WTC11 (cell line): Measurements from ENCODE around the gene BCAR3. TPM values are rescaled to one million over a fixed set of nuclear protein-coding genes. Genes with fewer than 3 reads are reported as not detected.

Source experiments
- ATF1 ChIP-seq: sonication (generic); formaldehyde crosslinking; IDR thresholded peaks from 2 replicates; pipeline ENCODE4 v1.8.1; 2023; ENCODE audit warnings: mild to moderate bottlenecking, moderate library complexity, missing genetic modification reagents
- ELF4 ChIP-seq: sonication (generic); formaldehyde crosslinking; IDR thresholded peaks from 2 replicates; pipeline ENCODE4 v1.8.1; 2022; ENCODE audit warnings: low read depth, mild to moderate bottlenecking, moderate library complexity, missing genetic modification reagents
- EMX1 ChIP-seq: fragments of 250-450 bp; sonication (Bioruptor Pico); IDR thresholded peaks from 2 replicates; pipeline ENCODE4 v1.8.0; 2021; ENCODE audit warnings: mild to moderate bottlenecking
- FOXJ3 ChIP-seq: sonication (generic); formaldehyde crosslinking; IDR thresholded peaks from 2 replicates; pipeline ENCODE4 v1.9.0; 2021; ENCODE audit warnings: missing genetic modification reagents, mild to moderate bottlenecking, borderline replicate concordance
- JUN ChIP-seq: sonication (generic); formaldehyde crosslinking; IDR thresholded peaks from 2 replicates; pipeline ENCODE4 v1.8.0; 2023; ENCODE audit warnings: mild to moderate bottlenecking, missing genetic modification reagents
- MXD4 ChIP-seq: fragments of 250-450 bp; sonication (Bioruptor Pico); IDR thresholded peaks from 2 replicates; pipeline ENCODE4 v1.8.0; 2021; ENCODE audit warnings: mild to moderate bottlenecking, moderate library complexity, borderline replicate concordance
- NFE2L1 ChIP-seq: sonication (generic); formaldehyde crosslinking; IDR thresholded peaks from 2 replicates; pipeline ENCODE4 v1.8.1; 2023; ENCODE audit warnings: missing genetic modification reagents
- NR1H2 ChIP-seq: sonication (generic); formaldehyde crosslinking; IDR thresholded peaks from 2 replicates; pipeline ENCODE4 v1.9.0; 2021; ENCODE audit warnings: mild to moderate bottlenecking, moderate library complexity, missing genetic modification reagents
- RELA ChIP-seq: sonication (generic); formaldehyde crosslinking; IDR thresholded peaks from 2 replicates; pipeline ENCODE4 v1.8.1; 2022; ENCODE audit warnings: missing genetic modification reagents, mild to moderate bottlenecking, borderline replicate concordance
- RORB ChIP-seq: fragments of 250-450 bp; sonication (Bioruptor Pico); IDR thresholded peaks from 2 replicates; pipeline ENCODE4 v1.9.0; 2021; ENCODE audit warnings: mild to moderate bottlenecking
- TEAD4 ChIP-seq: sonication (generic); formaldehyde crosslinking; IDR thresholded peaks from 2 replicates; pipeline ENCODE4 v1.8.0; 2022; ENCODE audit warnings: mild to moderate bottlenecking, missing genetic modification reagents
- ZBTB21 ChIP-seq: sonication (generic); formaldehyde crosslinking; IDR thresholded peaks from 2 replicates; pipeline ENCODE4 v1.8.1; 2023; ENCODE audit warnings: mild to moderate bottlenecking, missing genetic modification reagents, borderline replicate concordance
- ZNF121 ChIP-seq: sonication (generic); formaldehyde crosslinking; IDR thresholded peaks from 2 replicates; pipeline ENCODE4 v1.8.0; 2023; ENCODE audit warnings: missing genetic modification reagents
- total RNA-seq: library from RNA; stranded (reverse); gene quantifications from 3 replicates; pipeline ENCODE4 v1.2.3, GENCODE V29; 2021
- TF ChIP-seq, protein P1 (sequence below): sonication (generic); formaldehyde crosslinking; IDR thresholded peaks from 2 replicates; pipeline ENCODE4 v1.8.1; 2022; ENCODE audit warnings: mild to moderate bottlenecking, moderate library complexity, missing genetic modification reagents
- TF ChIP-seq, protein P2 (sequence below): fragments of 250-450 bp; sonication (Bioruptor Pico); IDR thresholded peaks from 2 replicates; pipeline ENCODE4 v2.1.2; 2022; ENCODE audit warnings: mild to moderate bottlenecking, moderate library complexity
- TF ChIP-seq, protein P3 (sequence below): sonication (generic); formaldehyde crosslinking; IDR thresholded peaks from 2 replicates; pipeline ENCODE4 v1.8.0; 2022; ENCODE audit warnings: mild to moderate bottlenecking, missing genetic modification reagents
- TF ChIP-seq, protein P4 (sequence below): sonication (generic); formaldehyde crosslinking; IDR thresholded peaks from 2 replicates; pipeline ENCODE4 v1.8.0; 2023; ENCODE audit warnings: missing genetic modification reagents, mild to moderate bottlenecking, borderline replicate concordance
- TF ChIP-seq, protein P5 (sequence below): fragments of 250-450 bp; sonication (Bioruptor Pico); IDR thresholded peaks from 2 replicates; pipeline ENCODE4 v1.9.0; 2021; ENCODE audit warnings: mild to moderate bottlenecking

Gene BCAR3
- total RNA-seq, 1 experiment from 2014 or later, result 14.8 TPM

DNA sequence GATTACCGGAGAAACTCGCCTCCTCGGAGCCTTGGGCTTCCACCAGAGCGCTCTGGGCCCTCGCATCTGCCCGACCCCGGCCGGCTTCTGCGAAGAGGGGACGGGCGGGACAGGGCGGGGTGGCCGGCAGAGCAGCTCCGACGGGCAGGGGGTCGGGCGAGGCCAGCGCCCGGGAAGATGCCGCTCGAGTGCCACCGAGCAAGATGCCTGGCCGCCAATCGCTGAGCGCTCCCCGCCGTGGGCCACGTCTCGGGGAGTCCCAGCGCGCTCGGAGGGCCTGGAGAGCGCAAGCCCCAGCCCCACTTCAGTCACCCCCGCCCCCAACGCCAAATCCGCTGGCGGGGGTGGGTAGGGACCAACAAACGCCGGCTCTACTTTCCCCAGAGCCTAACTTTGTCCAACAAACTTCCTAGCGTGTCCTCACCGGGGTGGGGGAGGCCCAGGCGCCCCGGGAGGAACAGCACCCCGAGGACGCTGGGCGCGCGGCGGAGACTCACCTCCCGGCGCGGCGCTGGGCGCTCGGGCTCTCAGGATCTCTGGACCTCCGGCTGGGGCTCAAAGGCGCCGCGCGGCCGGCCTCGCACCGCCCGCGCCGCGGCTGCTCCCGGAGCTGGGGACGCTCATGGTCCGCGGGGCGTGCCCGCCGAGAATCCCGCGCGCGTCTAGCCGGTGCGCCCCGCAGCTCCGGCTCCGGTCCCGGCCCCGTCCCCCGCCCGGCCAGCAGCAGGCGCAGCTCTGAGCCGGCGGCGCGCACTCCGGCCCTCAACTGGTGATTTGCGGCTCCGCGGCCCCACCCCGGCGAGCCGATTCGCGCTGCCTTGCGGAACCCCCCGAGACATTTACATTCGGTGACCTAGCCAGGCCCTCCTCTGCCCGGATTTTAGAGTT, at the start of gene BCAR3 (continued):
- TF ChIP-seq, protein P1, sequence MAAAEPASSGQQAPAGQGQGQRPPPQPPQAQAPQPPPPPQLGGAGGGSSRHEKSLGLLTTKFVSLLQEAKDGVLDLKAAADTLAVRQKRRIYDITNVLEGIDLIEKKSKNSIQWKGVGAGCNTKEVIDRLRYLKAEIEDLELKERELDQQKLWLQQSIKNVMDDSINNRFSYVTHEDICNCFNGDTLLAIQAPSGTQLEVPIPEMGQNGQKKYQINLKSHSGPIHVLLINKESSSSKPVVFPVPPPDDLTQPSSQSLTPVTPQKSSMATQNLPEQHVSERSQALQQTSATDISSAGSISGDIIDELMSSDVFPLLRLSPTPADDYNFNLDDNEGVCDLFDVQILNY (CRISPR knock-in tag), result peak; percentile 58; the same call in 1 of the 2 replicates
- TF ChIP-seq RELA (CRISPR knock-in tag), result no peak
- TF ChIP-seq TEAD4 (CRISPR knock-in tag), result no peak
- TF ChIP-seq ZBTB21 (CRISPR knock-in tag), result no peak
- TF ChIP-seq ELF4, result no peak
- no peak for TF ChIP-seq FOXJ3
- no peak for TF ChIP-seq MXD4 (CRISPR knock-in tag)
- no peak for TF ChIP-seq JUN (CRISPR knock-in tag)
- TF ChIP-seq EMX1 (CRISPR knock-in tag), result no peak
- TF ChIP-seq, protein P2, sequence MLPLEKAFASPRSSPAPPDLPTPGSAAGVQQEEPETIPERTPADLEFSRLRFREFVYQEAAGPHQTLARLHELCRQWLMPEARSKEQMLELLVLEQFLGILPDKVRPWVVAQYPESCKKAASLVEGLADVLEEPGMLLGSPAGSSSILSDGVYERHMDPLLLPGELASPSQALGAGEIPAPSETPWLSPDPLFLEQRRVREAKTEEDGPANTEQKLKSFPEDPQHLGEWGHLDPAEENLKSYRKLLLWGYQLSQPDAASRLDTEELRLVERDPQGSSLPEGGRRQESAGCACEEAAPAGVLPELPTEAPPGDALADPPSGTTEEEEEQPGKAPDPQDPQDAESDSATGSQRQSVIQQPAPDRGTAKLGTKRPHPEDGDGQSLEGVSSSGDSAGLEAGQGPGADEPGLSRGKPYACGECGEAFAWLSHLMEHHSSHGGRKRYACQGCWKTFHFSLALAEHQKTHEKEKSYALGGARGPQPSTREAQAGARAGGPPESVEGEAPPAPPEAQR (CRISPR knock-in tag), result no peak
- no peak for TF ChIP-seq ZNF121 (CRISPR knock-in tag)
- TF ChIP-seq, protein P3, sequence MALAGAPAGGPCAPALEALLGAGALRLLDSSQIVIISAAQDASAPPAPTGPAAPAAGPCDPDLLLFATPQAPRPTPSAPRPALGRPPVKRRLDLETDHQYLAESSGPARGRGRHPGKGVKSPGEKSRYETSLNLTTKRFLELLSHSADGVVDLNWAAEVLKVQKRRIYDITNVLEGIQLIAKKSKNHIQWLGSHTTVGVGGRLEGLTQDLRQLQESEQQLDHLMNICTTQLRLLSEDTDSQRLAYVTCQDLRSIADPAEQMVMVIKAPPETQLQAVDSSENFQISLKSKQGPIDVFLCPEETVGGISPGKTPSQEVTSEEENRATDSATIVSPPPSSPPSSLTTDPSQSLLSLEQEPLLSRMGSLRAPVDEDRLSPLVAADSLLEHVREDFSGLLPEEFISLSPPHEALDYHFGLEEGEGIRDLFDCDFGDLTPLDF (CRISPR knock-in tag), result no peak
- TF ChIP-seq RORB (CRISPR knock-in tag), result no peak
- no peak for TF ChIP-seq NR1H2 (CRISPR knock-in tag)
- TF ChIP-seq, protein P4, sequence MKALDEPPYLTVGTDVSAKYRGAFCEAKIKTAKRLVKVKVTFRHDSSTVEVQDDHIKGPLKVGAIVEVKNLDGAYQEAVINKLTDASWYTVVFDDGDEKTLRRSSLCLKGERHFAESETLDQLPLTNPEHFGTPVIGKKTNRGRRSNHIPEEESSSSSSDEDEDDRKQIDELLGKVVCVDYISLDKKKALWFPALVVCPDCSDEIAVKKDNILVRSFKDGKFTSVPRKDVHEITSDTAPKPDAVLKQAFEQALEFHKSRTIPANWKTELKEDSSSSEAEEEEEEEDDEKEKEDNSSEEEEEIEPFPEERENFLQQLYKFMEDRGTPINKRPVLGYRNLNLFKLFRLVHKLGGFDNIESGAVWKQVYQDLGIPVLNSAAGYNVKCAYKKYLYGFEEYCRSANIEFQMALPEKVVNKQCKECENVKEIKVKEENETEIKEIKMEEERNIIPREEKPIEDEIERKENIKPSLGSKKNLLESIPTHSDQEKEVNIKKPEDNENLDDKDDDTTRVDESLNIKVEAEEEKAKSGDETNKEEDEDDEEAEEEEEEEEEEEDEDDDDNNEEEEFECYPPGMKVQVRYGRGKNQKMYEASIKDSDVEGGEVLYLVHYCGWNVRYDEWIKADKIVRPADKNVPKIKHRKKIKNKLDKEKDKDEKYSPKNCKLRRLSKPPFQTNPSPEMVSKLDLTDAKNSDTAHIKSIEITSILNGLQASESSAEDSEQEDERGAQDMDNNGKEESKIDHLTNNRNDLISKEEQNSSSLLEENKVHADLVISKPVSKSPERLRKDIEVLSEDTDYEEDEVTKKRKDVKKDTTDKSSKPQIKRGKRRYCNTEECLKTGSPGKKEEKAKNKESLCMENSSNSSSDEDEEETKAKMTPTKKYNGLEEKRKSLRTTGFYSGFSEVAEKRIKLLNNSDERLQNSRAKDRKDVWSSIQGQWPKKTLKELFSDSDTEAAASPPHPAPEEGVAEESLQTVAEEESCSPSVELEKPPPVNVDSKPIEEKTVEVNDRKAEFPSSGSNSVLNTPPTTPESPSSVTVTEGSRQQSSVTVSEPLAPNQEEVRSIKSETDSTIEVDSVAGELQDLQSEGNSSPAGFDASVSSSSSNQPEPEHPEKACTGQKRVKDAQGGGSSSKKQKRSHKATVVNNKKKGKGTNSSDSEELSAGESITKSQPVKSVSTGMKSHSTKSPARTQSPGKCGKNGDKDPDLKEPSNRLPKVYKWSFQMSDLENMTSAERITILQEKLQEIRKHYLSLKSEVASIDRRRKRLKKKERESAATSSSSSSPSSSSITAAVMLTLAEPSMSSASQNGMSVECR, result no peak
- no peak for TF ChIP-seq ATF1 (CRISPR knock-in tag)
- no peak for TF ChIP-seq NFE2L1 (CRISPR knock-in tag)
- TF ChIP-seq, protein P5, sequence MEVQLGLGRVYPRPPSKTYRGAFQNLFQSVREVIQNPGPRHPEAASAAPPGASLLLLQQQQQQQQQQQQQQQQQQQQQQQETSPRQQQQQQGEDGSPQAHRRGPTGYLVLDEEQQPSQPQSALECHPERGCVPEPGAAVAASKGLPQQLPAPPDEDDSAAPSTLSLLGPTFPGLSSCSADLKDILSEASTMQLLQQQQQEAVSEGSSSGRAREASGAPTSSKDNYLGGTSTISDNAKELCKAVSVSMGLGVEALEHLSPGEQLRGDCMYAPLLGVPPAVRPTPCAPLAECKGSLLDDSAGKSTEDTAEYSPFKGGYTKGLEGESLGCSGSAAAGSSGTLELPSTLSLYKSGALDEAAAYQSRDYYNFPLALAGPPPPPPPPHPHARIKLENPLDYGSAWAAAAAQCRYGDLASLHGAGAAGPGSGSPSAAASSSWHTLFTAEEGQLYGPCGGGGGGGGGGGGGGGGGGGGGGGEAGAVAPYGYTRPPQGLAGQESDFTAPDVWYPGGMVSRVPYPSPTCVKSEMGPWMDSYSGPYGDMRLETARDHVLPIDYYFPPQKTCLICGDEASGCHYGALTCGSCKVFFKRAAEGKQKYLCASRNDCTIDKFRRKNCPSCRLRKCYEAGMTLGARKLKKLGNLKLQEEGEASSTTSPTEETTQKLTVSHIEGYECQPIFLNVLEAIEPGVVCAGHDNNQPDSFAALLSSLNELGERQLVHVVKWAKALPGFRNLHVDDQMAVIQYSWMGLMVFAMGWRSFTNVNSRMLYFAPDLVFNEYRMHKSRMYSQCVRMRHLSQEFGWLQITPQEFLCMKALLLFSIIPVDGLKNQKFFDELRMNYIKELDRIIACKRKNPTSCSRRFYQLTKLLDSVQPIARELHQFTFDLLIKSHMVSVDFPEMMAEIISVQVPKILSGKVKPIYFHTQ, result no peak
- TF ChIP-seq, all 79 proteins: peak for 11
